ENCODE data around the gene PLD4.

- TF ChIP-seq POLR2A (IDR thresholded peaks at IDR 0.05) (no peak), CTCF (IDR thresholded peaks at IDR 0.05) (no peak)
Observed at GRCh38 chr14:104936361-104937155, 11.9 kb downstream of the PLD4 start.
